Breast epithelium (tissue), 3 donors: ENCODE data around the gene CAPN9.

Source experiments
- CTCF ChIP-seq, 3 donors: fragments of 450-650 bp; IDR thresholded peaks; one replicate each; pipeline ENCODE4 v1.5.1; 2016 to 2017; ENCODE audit warnings: antibody characterized with exemption in 3 of 3, mild to moderate bottlenecking in 3 of 3, moderate library complexity in 3 of 3
- POLR2A ChIP-seq: fragments of 450-650 bp; IDR thresholded peaks from one replicate; pipeline ENCODE4 v1.6.1; 2016; ENCODE audit warnings: antibody characterized with exemption, mild to moderate bottlenecking, moderate library complexity
- POLR2AphosphoS5 ChIP-seq, 3 donors: sonication (generic); formaldehyde crosslinking; IDR thresholded peaks; one replicate each; pipeline ENCODE4 v1.6.1; 2017; ENCODE audit warnings: antibody characterized with exemption in 3 of 3

GRCh38 chr1:230706020-230706699 lies 41.0 kb upstream of the CAPN9 start:
- no peak for TF ChIP-seq POLR2A
- no peak for TF ChIP-seq CTCF (IDR thresholded peaks at IDR 0.05)
- TF ChIP-seq POLR2AphosphoS5 (IDR thresholded peaks at IDR 0.05): no peak
